B cell (primary cell): Measurements from ENCODE around the gene JUNB. TPM values are rescaled to one million over a fixed set of nuclear protein-coding genes. Genes with fewer than 3 reads are reported as not detected.

Source experiments
- ATAC-seq: fragments of 200-7000 bp; cut with Tn5 transposase; one replicate; pipeline ENCODE4 v1.10.0; 2021; ENCODE audit warnings: low read depth, mild to moderate bottlenecking, moderate number of reproducible peaks, moderate library complexity
- CTCF ChIA-PET: fragments of 350-600 bp; sonication (Branson Sonifier 250); formaldehyde crosslinking; loops from one replicate; lab custom pipeline; 2021; ENCODE audit warnings: antibody characterized with exemption, inconsistent platforms; lab: Charles Lee
- POLR2A ChIA-PET: fragments of 350-600 bp; sonication (Branson Sonifier 250); formaldehyde crosslinking; loops from one replicate; lab custom pipeline; 2021; ENCODE audit warnings: antibody characterized with exemption; lab: Charles Lee
- DNase-seq: peaks from one replicate; pipeline ENCODE4 v3.0.0; 2013
- H2AFZ ChIP-seq: 2 replicates; pipeline ENCODE4 v1.6.1; 2012; ENCODE audit warnings: mild to moderate bottlenecking, low read depth, low read length; ENCODE audit not compliant: insufficient read depth, poor library complexity, severe bottlenecking
- H3K27ac ChIP-seq, 2 donors: 1 replicate in 1 of 2; 2 replicates in 1 of 2; pipeline ENCODE4 v1.5.1; 2012 to 2013; ENCODE audit warnings: low read length in 2 of 2, mild to moderate bottlenecking in 2 of 2, moderate library complexity in 1 of 2
- H3K27me3 ChIP-seq, 4 experiments: fragments of 200-600 bp in 1 of 4; sonication (generic) in 1 of 4; replicated peaks in 1 of 4; 1 replicate in 2 of 4; 2 replicates in 2 of 4; pipeline versions ENCODE4 v1.6.1 to v1.7.0; 2013 to 2016; ENCODE audit warnings: low read length in 3 of 4, mild to moderate bottlenecking in 2 of 4, mixed read lengths in 1 of 4, moderate library complexity in 1 of 4; ENCODE audit not compliant: insufficient read depth in 4 of 4, control insufficient read depth in 3 of 4; ENCODE audit errors: control extremely low read depth in 1 of 4
- H3K36me3 ChIP-seq, 2 experiments: replicated peaks in 1 of 2; 1 replicate in 1 of 2; 2 replicates in 1 of 2; pipeline versions ENCODE4 v1.6.1 to v1.7.1; 2013; ENCODE audit warnings: low read length in 1 of 2; ENCODE audit not compliant: insufficient read depth in 2 of 2, control insufficient read depth in 1 of 2; ENCODE audit errors: control extremely low read depth in 1 of 2, extremely low read depth in 1 of 2
- H3K4me1 ChIP-seq, 2 donors: fragments of 200-600 bp in 1 of 2; sonication (generic) in 1 of 2; 1 replicate in 1 of 2; 2 replicates in 1 of 2; pipeline versions ENCODE4 v1.5.1 to v1.6.1; 2013 to 2017; ENCODE audit warnings: low read length in 2 of 2; ENCODE audit not compliant: control insufficient read depth in 2 of 2, insufficient read depth in 2 of 2
- H3K4me2 ChIP-seq: replicated peaks from 2 replicates; pipeline ENCODE3; 2012; ENCODE audit warnings: mild to moderate bottlenecking, low read depth, low read length; ENCODE audit not compliant: poor library complexity, severe bottlenecking
- H3K4me3 ChIP-seq, 5 experiments: fragments of 200-600 bp in 1 of 5; sonication (generic) in 1 of 5; 1 replicate in 3 of 5; 2 replicates in 2 of 5; pipeline versions ENCODE4 v1.5.1 to v1.7.0; 2011 to 2016; ENCODE audit warnings: low read length in 4 of 5, mild to moderate bottlenecking in 4 of 5, low read depth in 2 of 5, control low read depth in 1 of 5, moderate library complexity in 1 of 5; ENCODE audit not compliant: insufficient read depth in 1 of 5; ENCODE audit errors: control extremely low read depth in 1 of 5, extremely low read depth in 1 of 5
- H3K79me2 ChIP-seq: fragments of 200-600 bp; sonication (generic); one replicate; pipeline ENCODE4 v1.6.0; 2016; ENCODE audit warnings: low read length; ENCODE audit not compliant: control insufficient read depth, insufficient read depth
- H3K9ac ChIP-seq: fragments of 200-600 bp; sonication (generic); 2 replicates; pipeline ENCODE4 v1.6.1; 2017; ENCODE audit warnings: mild to moderate bottlenecking, low read length, moderate library complexity
- H3K9me3 ChIP-seq, 3 donors: one replicate each; pipeline versions ENCODE4 v1.6.1 to v1.7.1; 2013; ENCODE audit warnings: low read length in 2 of 3; ENCODE audit not compliant: control insufficient read depth in 2 of 3, insufficient read depth in 1 of 3; ENCODE audit errors: control extremely low read depth in 1 of 3
- H4K20me1 ChIP-seq: 2 replicates; pipeline ENCODE4 v1.6.0; 2012; ENCODE audit warnings: mild to moderate bottlenecking, low read length; ENCODE audit not compliant: insufficient read depth, control insufficient read depth, poor library complexity, severe bottlenecking
- H3K27ac Mint-ChIP-seq: one replicate; pipeline ENCODE4 v1.8.0; 2021; ENCODE audit warnings: mixed read lengths
- H3K27me3 Mint-ChIP-seq: one replicate; pipeline ENCODE4 v1.8.0; 2021; ENCODE audit warnings: mixed read lengths
- H3K4me1 Mint-ChIP-seq: one replicate; pipeline ENCODE4 v1.8.0; 2021; ENCODE audit warnings: mixed read lengths
- H3K4me3 Mint-ChIP-seq: one replicate; pipeline ENCODE4 v1.8.0; 2021; ENCODE audit warnings: mixed read lengths
- H3K9me3 Mint-ChIP-seq: one replicate; pipeline ENCODE4 v1.8.0; 2022; ENCODE audit warnings: mixed read lengths; ENCODE audit not compliant: insufficient read depth
- CTCF ChIP-seq: fragments of 200-600 bp; IDR thresholded peaks from one replicate; pipeline ENCODE4 v1.8.0; 2022; ENCODE audit warnings: antibody characterized with exemption, mild to moderate bottlenecking
- EZH2 ChIP-seq: IDR thresholded peaks from 2 replicates; pipeline ENCODE4 v1.6.1; 2012; ENCODE audit warnings: borderline replicate concordance, low read depth, mild to moderate bottlenecking, moderate library complexity, low read length; ENCODE audit not compliant: insufficient read depth, poor library complexity, severe bottlenecking
- WGBS: methylation state at CpG from one replicate; pipeline ENCODE4 v1.1.5; 2013; ENCODE audit warnings: missing lambda C conversion rate; ENCODE audit not compliant: insufficient coverage; 5-methylcytosine and 5-hydroxymethylcytosine counted together
- intact Hi-C: fragments of 100-400 bp; cut with micrococcal nuclease; formaldehyde crosslinking; loops from one replicate; pipeline ENCODE4 v1.10.0; 2022
- polyA plus RNA-seq: library from polyadenylated mRNA; depleted of rRNA; stranded (reverse); fragments of >200 nt; gene quantifications from 2 replicates; pipeline ENCODE4 v1.2.3, GENCODE V29; 2012
- total RNA-seq, 2 donors: library from RNA; stranded (reverse); fragments of 120-200 nt in 1 of 2; gene quantifications; 1 replicate in 1 of 2; 2 replicates in 1 of 2; pipeline versions ENCODE4 v1.2.3 to v1.2.4, GENCODE V29; 2013 to 2022

JUNB gene
- total and polyA plus RNA-seq, 2 donors (not counting 1 experiment from before 2014, with no cell fraction given) = 206 to 4,055 TPM

GRCh38 chr19:12790628-12791344 is 500 bp upstream of the JUNB start:
- Mint-ChIP-seq H3K9me3 (no peaks in the 10 kb centered on the region), H3K27ac (peak overlapping the region; percentile 99), H3K27me3 (no peaks in the 10 kb centered on the region), H3K4me3 (peak overlapping the region; percentile 97), H3K4me1 (peaks cover 43% of the 10 kb centered on the region)
- Histone ChIP-seq H2AFZ (no peak overlapping the region), H3K9ac (peak overlapping the region; percentile 86), H3K9me3 (no peaks in the 10 kb centered on the region), H3K27me3 (no peaks in the 10 kb centered on the region), H3K4me3 (peak overlapping the region; percentile 94 to 99 (median 97)), H3K27ac (peak overlapping the region; percentile 95 to 97), H3K4me1 (peaks cover 49 to 62% of the 10 kb centered on the region in 2 donors), H3K79me2 (peaks cover 25% of the 10 kb centered on the region), H4K20me1 (peaks cover 19% of the 10 kb centered on the region), H3K36me3 (peaks cover 0 to 4% of the 10 kb centered on the region in 2 experiments), H3K4me2 (peak overlapping the region; percentile 91)
- ChIA-PET CTCF (interaction anchor here (1.2 to 17.9 kb wide), 5 partner anchors 10 to 122 kb away, joined by 3 to 1147 read pairs (median 6); partner anchors contain the start of genes HOOK2 and RNASEH2A), POLR2A (interaction anchor here (0.6 to 6.8 kb wide), 12 partner anchors 8 to 314 kb away, joined by 3 to 233 read pairs (median 6); partner anchors contain the start of genes DHPS, GET3, HOOK2 and PRDX2)
- intact Hi-C loops = loop anchor here (1.0 to 5.0 kb wide), 4 partner anchors 8 to 1047 kb away; partner anchors contain the start of genes TRIR, ZNF490 and ZNF791
- DNase-seq = no peak
- ATAC-seq = no peak
- WGBS = 2% methylated on average over 22 of the region's 22 CpGs
- TF ChIP-seq CTCF (no peak), EZH2 (no peak)
